ENCODE results near the gene TMEM170A.
"Not testable (repeated sequence)": the region's sequence is repeated elsewhere in the genome, so short reads cannot be mapped to it uniquely, and the experiment has no call there.

TMEM170A gene, protein sequence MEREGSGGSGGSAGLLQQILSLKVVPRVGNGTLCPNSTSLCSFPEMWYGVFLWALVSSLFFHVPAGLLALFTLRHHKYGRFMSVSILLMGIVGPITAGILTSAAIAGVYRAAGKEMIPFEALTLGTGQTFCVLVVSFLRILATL

GRCh38 chr16:75464122-75464918, at the start of gene TMEM170A:
TSS of gene TMEM170A (minus strand) at chr16:75464689. CDS start at chr16:75464600, 89 bp downstream.
- peak; percentile 98 for DNase-seq (ENCODE audit: low read depth)

DNA sequence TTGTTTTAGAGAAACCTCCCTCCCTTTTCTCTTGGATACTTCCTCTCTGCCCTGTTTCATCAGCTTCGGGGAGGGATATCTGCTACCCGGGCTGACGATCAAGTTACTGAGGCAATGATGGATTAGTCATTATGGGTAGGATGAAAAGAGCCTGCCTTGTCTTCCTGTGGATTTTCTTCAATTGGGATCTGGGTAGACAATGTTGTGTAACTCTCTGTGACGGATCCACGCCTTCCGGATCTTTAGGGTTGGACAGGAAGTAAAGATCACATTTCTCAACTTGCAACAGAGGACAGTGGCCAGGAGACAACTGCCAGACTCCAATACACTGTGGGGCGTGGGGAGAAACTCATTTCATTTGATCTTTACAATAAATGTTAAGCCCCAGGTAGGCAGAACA, 42.1 kb upstream of the TMEM170A start:
- no peak for DNase-seq (ENCODE audit: low read depth)

DNA sequence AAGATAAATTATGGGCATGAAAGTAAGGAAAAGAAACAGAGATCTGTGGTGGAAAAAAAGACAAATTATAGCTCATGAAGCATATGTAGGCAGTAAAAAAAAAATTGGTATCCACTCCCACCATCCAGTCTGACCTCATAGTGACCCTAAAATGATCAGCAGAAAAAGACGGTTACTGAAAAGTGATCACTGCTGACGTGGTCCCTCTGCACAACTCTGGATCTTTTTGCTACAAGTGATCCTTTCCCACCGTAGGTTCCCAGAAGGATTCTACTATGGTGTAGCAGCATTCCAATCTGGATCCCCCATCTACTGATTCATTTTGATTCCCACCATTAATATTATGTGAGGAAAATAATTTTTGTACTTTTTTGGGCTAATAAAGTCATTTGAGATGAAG, 41.6 kb upstream of the TMEM170A start:
- no peak for DNase-seq (ENCODE audit: low read depth)

DNA sequence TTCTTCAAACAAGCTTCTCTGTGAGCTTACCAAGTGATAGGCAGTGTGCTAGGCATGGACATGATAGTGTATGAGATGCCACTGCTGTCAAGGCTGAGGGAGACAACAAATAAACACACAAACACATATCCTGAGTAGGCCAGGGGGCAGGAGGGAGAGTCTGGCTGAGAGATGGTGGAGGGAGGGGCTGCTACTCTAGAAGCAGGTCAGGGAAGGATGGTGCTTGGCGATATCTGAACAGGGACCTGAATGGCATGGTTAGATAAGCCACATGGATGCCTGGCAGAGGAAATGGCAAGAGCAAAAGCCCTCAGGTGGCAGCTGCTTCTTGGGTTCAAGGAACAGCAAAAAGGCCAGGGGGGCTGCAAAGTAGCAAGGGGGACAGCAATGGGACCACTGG, 39.3 kb upstream of the TMEM170A start:
- no peak for DNase-seq (ENCODE audit: low read depth)

- DNase-seq (ENCODE audit: low read depth), result no peak
These were observed 38.6 kb upstream of the TMEM170A start for GRCh38 chr16:75502916-75503605.

GRCh38 chr16:75501820-75502219, 37.3 kb upstream of the TMEM170A start:
- DNase-seq (ENCODE audit: low read depth), result not testable (repeated sequence)

GRCh38 chr16:75501359-75501758, 36.9 kb upstream of the TMEM170A start:
- DNase-seq (ENCODE audit: low read depth), result no peak

- DNase-seq (ENCODE audit: low read depth), result not testable (repeated sequence)
These were observed 34.3 kb upstream of the TMEM170A start for GRCh38 chr16:75498605-75499322.

DNA sequence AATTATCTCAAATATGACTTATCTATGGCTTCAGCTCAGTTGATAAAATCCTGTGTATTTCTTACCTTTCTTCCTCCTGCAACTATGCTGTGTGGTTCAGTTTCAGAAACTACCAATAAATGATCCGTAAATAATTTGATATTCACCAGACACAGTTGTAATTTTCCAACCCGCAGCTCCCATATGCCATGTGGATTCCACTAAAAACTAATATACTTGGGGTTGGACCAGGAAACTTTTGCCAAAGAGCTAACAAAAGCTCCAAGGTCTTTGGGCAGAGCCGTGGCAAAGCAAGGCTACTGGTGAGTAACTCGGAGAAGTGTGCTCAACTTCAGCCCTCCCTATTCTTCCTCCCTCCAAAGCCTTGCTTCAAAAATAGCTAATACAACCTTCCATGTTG, 33.1 kb upstream of the TMEM170A start:
- DNase-seq (ENCODE audit: low read depth), result no peak

- DNase-seq (ENCODE audit: low read depth), result no peak
These were observed 30.7 kb upstream of the TMEM170A start, which contains the start of gene CHST6 for GRCh38 chr16:75495076-75495674. TSS of gene CHST6 (minus strand) at chr16:75495441. CDS start at chr16:75479828, 15,613 bp downstream.

DNA sequence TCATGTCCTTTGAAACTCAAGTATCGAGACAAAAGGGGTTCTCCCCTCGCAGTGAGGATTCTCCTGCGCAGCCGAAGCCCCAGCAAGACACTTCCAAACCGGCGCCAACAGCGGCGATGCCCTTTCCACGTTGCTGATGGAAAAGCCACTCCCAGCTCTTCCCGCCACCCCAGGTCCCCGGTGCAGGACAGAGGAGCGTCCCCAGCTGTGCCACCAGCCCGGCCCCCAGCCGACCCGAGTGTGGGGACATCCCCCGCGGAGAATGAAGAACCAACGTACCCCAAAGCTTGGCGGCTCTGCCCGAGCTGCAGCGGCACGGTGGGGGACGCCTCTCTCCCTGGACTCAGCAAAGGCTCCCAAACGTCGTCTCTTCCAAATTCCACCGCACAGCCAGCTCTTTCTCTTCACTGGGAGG, 30.2 kb upstream of the TMEM170A start:
- no peak for DNase-seq (ENCODE audit: low read depth)

GRCh38 chr16:75494184-75494583, 29.7 kb upstream of the TMEM170A start:
- DNase-seq (ENCODE audit: low read depth), result no peak

DNA sequence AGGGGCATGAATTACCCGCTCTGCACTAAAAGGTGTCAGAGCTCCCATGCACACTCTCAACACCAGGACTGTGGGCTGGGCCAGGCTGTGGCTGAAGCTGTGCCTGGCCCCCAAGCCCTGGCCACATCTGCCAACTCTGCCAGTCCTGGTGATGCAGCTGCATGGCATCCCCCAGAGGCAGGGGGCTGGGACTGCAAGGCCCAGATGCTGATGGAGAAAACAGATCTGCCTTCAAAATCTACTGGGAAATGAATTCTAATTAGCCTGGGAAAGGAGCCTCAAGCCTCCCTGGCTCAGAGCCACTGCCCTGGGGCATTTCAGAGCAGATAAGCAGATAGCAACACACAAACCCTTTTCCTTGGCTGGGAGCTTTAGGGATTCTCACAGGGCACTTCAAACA, 27.4 kb upstream of the TMEM170A start:
- DNase-seq (ENCODE audit: low read depth), result no peak

DNA sequence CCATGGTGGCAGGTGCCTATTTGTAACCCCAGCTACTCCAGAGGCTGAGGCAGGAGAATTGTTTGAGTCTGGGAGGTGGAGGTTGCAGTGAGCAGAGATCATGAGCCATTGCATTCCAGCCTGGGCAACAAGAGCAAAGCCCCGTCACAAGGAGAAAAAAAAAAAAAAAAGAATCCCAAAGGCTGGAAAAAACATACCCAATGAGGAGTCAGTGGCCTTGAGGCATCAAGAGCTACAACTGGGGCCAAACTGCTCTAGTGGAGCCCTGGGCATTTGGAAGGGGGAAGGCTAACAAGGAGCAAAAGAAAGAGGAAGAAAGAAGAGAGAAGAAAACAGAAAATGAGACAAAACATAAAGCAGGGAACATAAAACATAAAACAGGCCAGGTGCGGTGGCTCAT, 23.8 kb upstream of the TMEM170A start:
- DNase-seq (ENCODE audit: low read depth), result no peak

GRCh38 chr16:75486676-75487313, 22.3 kb upstream of the TMEM170A start:
- no peak for DNase-seq (ENCODE audit: low read depth)

GRCh38 chr16:75486014-75486675, 21.7 kb upstream of the TMEM170A start:
- DNase-seq (ENCODE audit: low read depth), result no peak

DNA sequence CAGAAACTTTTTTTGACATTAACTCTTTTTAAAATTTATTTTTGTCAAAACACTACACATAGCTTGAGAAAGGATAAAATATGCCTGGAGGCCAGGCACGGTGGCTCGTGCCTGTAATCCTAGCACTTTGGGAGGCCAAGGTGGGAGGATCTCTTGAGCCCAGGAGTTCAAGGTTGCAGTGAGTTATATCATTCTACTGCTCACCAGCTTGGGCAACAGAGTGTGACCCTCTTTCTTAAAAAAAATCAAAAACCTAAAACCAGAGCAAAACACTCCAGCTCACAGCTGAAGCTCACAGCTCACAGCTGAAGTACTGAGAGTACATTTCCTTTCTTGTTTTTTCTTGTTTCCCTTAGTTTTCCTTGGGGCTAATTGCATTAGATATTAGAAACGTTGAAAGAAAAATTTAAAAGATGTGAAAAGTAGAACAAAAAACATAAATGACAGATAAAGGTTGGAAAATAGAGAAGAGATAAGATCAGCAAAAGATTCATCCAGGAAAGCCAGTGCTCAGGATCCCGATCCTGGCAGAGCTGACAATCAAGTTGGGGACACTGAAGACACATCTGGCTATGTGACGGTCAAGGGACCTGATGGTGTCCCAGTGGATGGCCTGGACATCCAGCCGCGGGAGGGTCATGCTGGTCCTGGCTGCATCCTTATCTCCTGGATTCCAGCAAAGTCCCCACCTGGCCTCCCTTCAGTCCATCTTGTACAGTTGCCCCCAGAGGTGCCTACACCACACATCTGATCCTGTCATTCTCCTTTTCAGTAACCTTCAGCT, 20.9 kb upstream of the TMEM170A start:
- DNase-seq (ENCODE audit: low read depth), result no peak

DNA sequence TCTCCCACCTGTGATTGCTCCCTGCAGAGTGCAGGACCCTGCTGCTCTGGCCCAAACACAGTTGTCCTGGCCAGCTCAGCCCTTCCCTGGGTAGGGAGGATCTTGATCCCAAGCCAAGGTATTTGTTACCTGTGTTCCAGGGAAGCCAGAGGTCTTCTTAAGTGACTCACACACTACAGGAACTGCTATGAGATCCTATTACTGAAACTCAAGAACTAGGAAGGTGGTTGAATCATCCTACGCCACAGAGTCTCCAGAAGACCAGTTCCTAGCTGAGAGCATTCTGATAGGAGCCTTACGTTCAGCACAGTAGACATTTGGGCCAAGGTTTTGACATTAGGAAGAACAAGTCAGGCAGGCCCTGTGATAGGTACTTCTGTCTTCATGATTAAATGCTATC, 18.7 kb upstream of the TMEM170A start:
- DNase-seq (ENCODE audit: low read depth), result no peak

GRCh38 chr16:75482434-75483205, 18.1 kb upstream of the TMEM170A start:
- DNase-seq (ENCODE audit: low read depth), result no peak
